GM19351 (cell line): ENCODE measurements around the gene CCDC144A.
"Not testable (repeated sequence)": the region's sequence is repeated elsewhere in the genome, so short reads cannot be mapped to it uniquely, and the experiment has no call there.

Source experiments
- ATAC-seq: cut with Tn5 transposase; IDR thresholded peaks from one replicate; pipeline ENCODE4 v1.9.1; 2021; ENCODE audit warnings: mild to moderate bottlenecking, moderate library complexity; ENCODE audit not compliant: unreplicated experiment

CCDC144A gene

GRCh38 chr17:16817940-16818339, 127.9 kb downstream of the CCDC144A start:
- ATAC-seq, result not testable (repeated sequence)

GRCh38 chr17:16818340-16818739, 128.3 kb downstream of the CCDC144A start:
- ATAC-seq, result no peak

- ATAC-seq, result no peak
These were observed 129.0 kb downstream of the CCDC144A start for GRCh38 chr17:16818821-16819683.

- ATAC-seq, result no peak
These were observed 130.3 kb downstream of the CCDC144A start for GRCh38 chr17:16820161-16820877.

- no peak for ATAC-seq
These were observed 131.0 kb downstream of the CCDC144A start for GRCh38 chr17:16820979-16821543.

- not testable (repeated sequence) for ATAC-seq
These were observed 132.1 kb downstream of the CCDC144A start for GRCh38 chr17:16822133-16822532.

GRCh38 chr17:16823768-16824406, 133.8 kb downstream of the CCDC144A start:
- ATAC-seq, result not testable (repeated sequence)
